RWPE1 (cell line): ENCODE measurements around the gene JAK1.
"Not testable (repeated sequence)": the region's sequence is repeated elsewhere in the genome, so short reads cannot be mapped to it uniquely, and the experiment has no call there.

Experiments used
- CTCF ChIA-PET: fragments of 350-600 bp; sonication (Branson Sonifier 250); formaldehyde crosslinking; extraction: SDS; loops from one replicate; lab custom pipeline; 2021; lab: Yijun Ruan, JAX
- POLR2A ChIA-PET: fragments of 400-600 bp; formaldehyde crosslinking; extraction: SDS; loops from one replicate; lab custom pipeline; 2020; ENCODE audit warnings: antibody characterized with exemption; ENCODE audit not compliant: low non-redundant PET; lab: Yijun Ruan, JAX
- DNase-seq: peaks from one replicate; pipeline ENCODE4 v3.0.0; 2012; ENCODE audit warnings: low spot score
- H3K27ac ChIP-seq: fragments of 450-650 bp; 2 replicates; pipeline ENCODE4 v1.5.1; 2017
- CTCF ChIP-seq: fragments of 450-650 bp; conservative IDR thresholded peaks from 2 replicates; pipeline ENCODE4 v1.5.1; 2017; ENCODE audit warnings: low read depth, mild to moderate bottlenecking

JAK1 gene

GRCh38 chr1:64935551-64936155, 30.7 kb downstream of the JAK1 start:
- CTCF ChIA-PET = no interaction called here
- TF ChIP-seq CTCF = no peak
- H3K27ac ChIP-seq = no peak overlapping the region
- POLR2A ChIA-PET = no interaction called here
- no peak for DNase-seq

- H3K27ac ChIP-seq = no peak overlapping the region
- no peak for TF ChIP-seq CTCF
- CTCF ChIA-PET = interaction anchor here (0.7 kb wide), 1 partner anchor 61 kb away, joined by 6 read pairs; no protein-coding TSS in a partner anchor
- DNase-seq = no peak
- POLR2A ChIA-PET = no interaction called here
Observed at GRCh38 chr1:64934878-64935275, 31.5 kb downstream of the JAK1 start.

GRCh38 chr1:64934115-64934877, 32.1 kb downstream of the JAK1 start:
- peak; percentile 28 for DNase-seq
- CTCF ChIA-PET = interaction anchor here (0.7 kb wide), 1 partner anchor 61 kb away, joined by 6 read pairs; no protein-coding TSS in a partner anchor
- TF ChIP-seq CTCF = no peak
- H3K27ac ChIP-seq = no peak overlapping the region
- POLR2A ChIA-PET = no interaction called here

- no peak overlapping the region for H3K27ac ChIP-seq
- no peak for TF ChIP-seq CTCF
- ChIA-PET CTCF (no interaction called here), POLR2A (no interaction called here)
- no peak for DNase-seq
Observed at GRCh38 chr1:64933296-64934070, 32.9 kb downstream of the JAK1 start.

- no peak overlapping the region for H3K27ac ChIP-seq
- ChIA-PET POLR2A (no interaction called here), CTCF (no interaction called here)
- TF ChIP-seq CTCF = no peak
- no peak for DNase-seq
Observed at GRCh38 chr1:64932962-64933295, 33.4 kb downstream of the JAK1 start.

- H3K27ac ChIP-seq, DNase-seq, POLR2A ChIA-PET, CTCF ChIA-PET: not testable (repeated sequence)
Observed at GRCh38 chr1:64930640-64931039, 35.7 kb downstream of the JAK1 start.
